PFSK-1 (cell line): ENCODE measurements around the gene PROSER2.

Experiments
- FOXP2 ChIP-seq: optimal IDR thresholded peaks from 2 replicates; pipeline ENCODE3; 2011; ENCODE audit warnings: borderline replicate concordance, control low read depth, inconsistent platforms; ENCODE audit not compliant: insufficient read depth; ENCODE audit errors: extremely low read length, extremely low read depth
- POLR2AphosphoS5 ChIP-seq: IDR thresholded peaks from 2 replicates; pipeline ENCODE4 v1.6.1; 2012; ENCODE audit warnings: low read depth, mild to moderate bottlenecking, control low read depth, low read length, moderate library complexity
- REST ChIP-seq, 2 experiments: IDR thresholded peaks; 2 replicates each; pipeline versions ENCODE4 v1.6.1 to v1.8.0; 2011 to 2012; ENCODE audit warnings: low read depth in 2 of 2, low read length in 2 of 2, control low read depth in 1 of 2, inconsistent platforms in 1 of 2, mild to moderate bottlenecking in 1 of 2, moderate library complexity in 1 of 2; ENCODE audit not compliant: insufficient read depth in 1 of 2
- SIN3A ChIP-seq: IDR thresholded peaks from 2 replicates; pipeline ENCODE4 v1.6.1; 2012; ENCODE audit warnings: mild to moderate bottlenecking, low read length, moderate library complexity, borderline replicate concordance; ENCODE audit not compliant: insufficient read depth
- TAF1 ChIP-seq: IDR thresholded peaks from 2 replicates; pipeline ENCODE4 v1.6.1; 2012; ENCODE audit warnings: low read length, control low read depth, borderline replicate concordance; ENCODE audit not compliant: insufficient read depth

Gene PROSER2

GRCh38 chr10:11782793-11783557 lies 40.2 kb upstream of the PROSER2 start:
- TF ChIP-seq POLR2AphosphoS5 (no peak), SIN3A (no peak), TAF1 (no peak), FOXP2 (no peak), REST (IDR thresholded peaks at IDR 0.05; ENCODE audit: insufficient read depth in 1 of 2, low read depth in 2 of 2, low read length in 2 of 2) (no peak)

- no peak for TF ChIP-seq TAF1
- no peak for TF ChIP-seq POLR2AphosphoS5
- no peak for TF ChIP-seq REST (IDR thresholded peaks at IDR 0.05; ENCODE audit: insufficient read depth in 1 of 2, low read depth in 2 of 2, low read length in 2 of 2)
- TF ChIP-seq FOXP2, result no peak
- TF ChIP-seq SIN3A, result no peak
Observed at GRCh38 chr10:11783558-11783865, 39.6 kb upstream of the PROSER2 start.

GRCh38 chr10:11787374-11787773 lies 35.8 kb upstream of the PROSER2 start:
- TF ChIP-seq POLR2AphosphoS5 (no peak), TAF1 (no peak), REST (IDR thresholded peaks at IDR 0.05; ENCODE audit: insufficient read depth in 1 of 2, low read depth in 2 of 2, low read length in 2 of 2) (no peak), FOXP2 (no peak), SIN3A (no peak)

GRCh38 chr10:11787846-11788245 lies 35.3 kb upstream of the PROSER2 start:
- TF ChIP-seq REST (IDR thresholded peaks at IDR 0.05; ENCODE audit: insufficient read depth in 1 of 2, low read depth in 2 of 2, low read length in 2 of 2) (no peak), POLR2AphosphoS5 (no peak), SIN3A (no peak), TAF1 (no peak), FOXP2 (no peak)

GRCh38 chr10:11789306-11789705 lies 33.9 kb upstream of the PROSER2 start:
- no peak for TF ChIP-seq SIN3A
- TF ChIP-seq TAF1, result no peak
- no peak for TF ChIP-seq REST (IDR thresholded peaks at IDR 0.05; ENCODE audit: insufficient read depth in 1 of 2, low read depth in 2 of 2, low read length in 2 of 2)
- no peak for TF ChIP-seq POLR2AphosphoS5
- TF ChIP-seq FOXP2, result no peak
